ENCODE measurements around the gene DCLK2.
"Not testable (repeated sequence)": the region's sequence is repeated elsewhere in the genome, so short reads cannot be mapped to it uniquely, and the experiment has no call there.

Gene DCLK2

GRCh38 chr4:150145946-150146340, 67.7 kb downstream of the DCLK2 start:
- WGBS, 2 experiments (ENCODE audit: insufficient coverage in 2 of 2) = no CpG with 5 or more reads among the region's 1 CpG
- no peaks in the 10 kb centered on the region for H3K36me3 ChIP-seq (ENCODE audit: control insufficient read depth, insufficient read depth, low read length)
- H3K27ac ChIP-seq (ENCODE audit: low read depth, low read length, severe bottlenecking) = no peak overlapping the region
- no peak overlapping the region for H3K4me3 ChIP-seq (ENCODE audit: extremely low read depth, insufficient read depth, low read length, poor library complexity, severe bottlenecking)
- H3K4me1 ChIP-seq (ENCODE audit: control insufficient read depth, insufficient read depth, low read length, poor library complexity, severe bottlenecking) = no peaks in the 10 kb centered on the region
- peaks cover 5% of the 10 kb centered on the region for H3K9me3 ChIP-seq (ENCODE audit: control insufficient read depth, low read length)

- no peaks in the 10 kb centered on the region for H3K4me1 ChIP-seq (ENCODE audit: control insufficient read depth, insufficient read depth, low read length, poor library complexity, severe bottlenecking)
- H3K27ac ChIP-seq (ENCODE audit: low read depth, low read length, severe bottlenecking) = no peak overlapping the region
- no peak overlapping the region for H3K4me3 ChIP-seq (ENCODE audit: extremely low read depth, insufficient read depth, low read length, poor library complexity, severe bottlenecking)
- H3K9me3 ChIP-seq (ENCODE audit: control insufficient read depth, low read length) = no peaks in the 10 kb centered on the region
- no peaks in the 10 kb centered on the region for H3K36me3 ChIP-seq (ENCODE audit: control insufficient read depth, insufficient read depth, low read length)
- no CpG with 5 or more reads among the region's 1 CpG for WGBS, 2 experiments (ENCODE audit: insufficient coverage in 2 of 2)
Observed at GRCh38 chr4:150149381-150149780, 71.1 kb downstream of the DCLK2 start.

- H3K27ac ChIP-seq (ENCODE audit: low read depth, low read length, severe bottlenecking) = no peak overlapping the region
- no peaks in the 10 kb centered on the region for H3K9me3 ChIP-seq (ENCODE audit: control insufficient read depth, low read length)
- WGBS, 2 experiments (ENCODE audit: insufficient coverage in 2 of 2) = no CpG with 5 or more reads among the region's 1 CpG
- no peaks in the 10 kb centered on the region for H3K36me3 ChIP-seq (ENCODE audit: control insufficient read depth, insufficient read depth, low read length)
- no peaks in the 10 kb centered on the region for H3K4me1 ChIP-seq (ENCODE audit: control insufficient read depth, insufficient read depth, low read length, poor library complexity, severe bottlenecking)
- H3K4me3 ChIP-seq (ENCODE audit: extremely low read depth, insufficient read depth, low read length, poor library complexity, severe bottlenecking) = no peak overlapping the region
Observed at GRCh38 chr4:150150629-150151062, 72.4 kb downstream of the DCLK2 start.

GRCh38 chr4:150152766-150153165, 74.5 kb downstream of the DCLK2 start:
- no peaks in the 10 kb centered on the region for H3K4me1 ChIP-seq (ENCODE audit: control insufficient read depth, insufficient read depth, low read length, poor library complexity, severe bottlenecking)
- 72 to 100% methylated on average over 1 to 3 of the region's 3 CpGs for WGBS, 2 experiments (ENCODE audit: insufficient coverage in 2 of 2)
- no peaks in the 10 kb centered on the region for H3K9me3 ChIP-seq (ENCODE audit: control insufficient read depth, low read length)
- no peak overlapping the region for H3K27ac ChIP-seq (ENCODE audit: low read depth, low read length, severe bottlenecking)
- no peaks in the 10 kb centered on the region for H3K36me3 ChIP-seq (ENCODE audit: control insufficient read depth, insufficient read depth, low read length)
- no peak overlapping the region for H3K4me3 ChIP-seq (ENCODE audit: extremely low read depth, insufficient read depth, low read length, poor library complexity, severe bottlenecking)

- Histone ChIP-seq H3K4me1 (ENCODE audit: control insufficient read depth, insufficient read depth, low read length, poor library complexity, severe bottlenecking) (no peaks in the 10 kb centered on the region), H3K9me3 (ENCODE audit: control insufficient read depth, low read length) (no peaks in the 10 kb centered on the region), H3K36me3 (ENCODE audit: control insufficient read depth, insufficient read depth, low read length) (no peaks in the 10 kb centered on the region), H3K4me3 (ENCODE audit: extremely low read depth, insufficient read depth, low read length, poor library complexity, severe bottlenecking) (no peak overlapping the region), H3K27ac (ENCODE audit: low read depth, low read length, severe bottlenecking) (no peak overlapping the region)
- WGBS, 2 experiments (ENCODE audit: insufficient coverage in 2 of 2) = 81 to 88% methylated on average over 2 to 3 of the region's 4 CpGs
Observed at GRCh38 chr4:150155391-150155790, 77.1 kb downstream of the DCLK2 start.

GRCh38 chr4:150156543-150156942, 78.3 kb downstream of the DCLK2 start:
- Histone ChIP-seq H3K36me3 (ENCODE audit: control insufficient read depth, insufficient read depth, low read length) (no peaks in the 10 kb centered on the region), H3K4me1 (ENCODE audit: control insufficient read depth, insufficient read depth, low read length, poor library complexity, severe bottlenecking) (no peaks in the 10 kb centered on the region), H3K27ac (ENCODE audit: low read depth, low read length, severe bottlenecking) (no peak overlapping the region), H3K4me3 (ENCODE audit: extremely low read depth, insufficient read depth, low read length, poor library complexity, severe bottlenecking) (no peak overlapping the region), H3K9me3 (ENCODE audit: control insufficient read depth, low read length) (no peaks in the 10 kb centered on the region)
- WGBS, 2 experiments (ENCODE audit: insufficient coverage in 2 of 2) = 80 to 100% methylated on average over 1 to 2 of the region's 4 CpGs

- Histone ChIP-seq H3K27ac (ENCODE audit: low read depth, low read length, severe bottlenecking) (no peak overlapping the region), H3K9me3 (ENCODE audit: control insufficient read depth, low read length) (no peaks in the 10 kb centered on the region), H3K4me3 (ENCODE audit: extremely low read depth, insufficient read depth, low read length, poor library complexity, severe bottlenecking) (no peak overlapping the region), H3K4me1 (ENCODE audit: control insufficient read depth, insufficient read depth, low read length, poor library complexity, severe bottlenecking) (no peaks in the 10 kb centered on the region), H3K36me3 (ENCODE audit: control insufficient read depth, insufficient read depth, low read length) (no peaks in the 10 kb centered on the region)
- 100% methylated on average over 1 of the region's 1 CpG; no CpG with 5 or more reads in 1 of the 2 experiments for WGBS, 2 experiments (ENCODE audit: insufficient coverage in 2 of 2)
Observed at GRCh38 chr4:150158041-150158440, 79.8 kb downstream of the DCLK2 start.

- H3K4me1 ChIP-seq (ENCODE audit: control insufficient read depth, insufficient read depth, low read length, poor library complexity, severe bottlenecking) = no peaks in the 10 kb centered on the region
- WGBS, 2 experiments (ENCODE audit: insufficient coverage in 2 of 2) = 100% methylated on average over 1 of the region's 2 CpGs
Observed at GRCh38 chr4:150160473-150160872, 82.2 kb downstream of the DCLK2 start.

GRCh38 chr4:150161109-150161508, 82.9 kb downstream of the DCLK2 start:
- H3K9me3 ChIP-seq (ENCODE audit: control insufficient read depth, low read length) = no peaks in the 10 kb centered on the region
- no peaks in the 10 kb centered on the region for H3K36me3 ChIP-seq (ENCODE audit: control insufficient read depth, insufficient read depth, low read length)
- no peaks in the 10 kb centered on the region for H3K4me1 ChIP-seq (ENCODE audit: control insufficient read depth, insufficient read depth, low read length, poor library complexity, severe bottlenecking)
- H3K4me3 ChIP-seq (ENCODE audit: extremely low read depth, insufficient read depth, low read length, poor library complexity, severe bottlenecking) = no peak overlapping the region
- no peak overlapping the region for H3K27ac ChIP-seq (ENCODE audit: low read depth, low read length, severe bottlenecking)

More at GRCh38 chr4:150160473-150160872, 82.2 kb downstream of the DCLK2 start:
- Histone ChIP-seq H3K36me3 (ENCODE audit: control insufficient read depth, insufficient read depth, low read length) (no peaks in the 10 kb centered on the region), H3K27ac (ENCODE audit: low read depth, low read length, severe bottlenecking) (no peak overlapping the region), H3K4me3 (ENCODE audit: extremely low read depth, insufficient read depth, low read length, poor library complexity, severe bottlenecking) (no peak overlapping the region), H3K9me3 (ENCODE audit: control insufficient read depth, low read length) (no peaks in the 10 kb centered on the region)

GRCh38 chr4:150162020-150162419, 83.8 kb downstream of the DCLK2 start:
- H3K4me3 ChIP-seq (ENCODE audit: extremely low read depth, insufficient read depth, low read length, poor library complexity, severe bottlenecking); H3K4me1 ChIP-seq (ENCODE audit: control insufficient read depth, insufficient read depth, low read length, poor library complexity, severe bottlenecking); H3K9me3 ChIP-seq (ENCODE audit: control insufficient read depth, low read length); H3K27ac ChIP-seq (ENCODE audit: low read depth, low read length, severe bottlenecking); H3K36me3 ChIP-seq (ENCODE audit: control insufficient read depth, insufficient read depth, low read length): not testable (repeated sequence)
- WGBS, 2 experiments (ENCODE audit: insufficient coverage in 2 of 2) = 78 to 100% methylated on average over 1 of the region's 2 CpGs

GRCh38 chr4:150164055-150164454, 85.8 kb downstream of the DCLK2 start:
- Histone ChIP-seq H3K4me3 (ENCODE audit: extremely low read depth, insufficient read depth, low read length, poor library complexity, severe bottlenecking) (no peak overlapping the region), H3K4me1 (ENCODE audit: control insufficient read depth, insufficient read depth, low read length, poor library complexity, severe bottlenecking) (no peaks in the 10 kb centered on the region), H3K9me3 (ENCODE audit: control insufficient read depth, low read length) (no peaks in the 10 kb centered on the region), H3K36me3 (ENCODE audit: control insufficient read depth, insufficient read depth, low read length) (no peaks in the 10 kb centered on the region), H3K27ac (ENCODE audit: low read depth, low read length, severe bottlenecking) (no peak overlapping the region)

Measured in mesodermal cell (in vitro differentiated cells).